CD1c-positive myeloid dendritic cell (primary cell): ENCODE results near the gene CROCC2.

Source experiments
- DNase-seq: peaks from one replicate; pipeline ENCODE4 v3.0.0-alpha.2; 2016; ENCODE audit errors: extremely low spot score

CROCC2 gene

GRCh38 chr2:240891492-240892340 is 14.4 kb upstream of the CROCC2 start:
- no peak for DNase-seq

GRCh38 chr2:240892356-240892755 is 13.8 kb upstream of the CROCC2 start:
- no peak for DNase-seq

GRCh38 chr2:240892925-240893324 is 13.2 kb upstream of the CROCC2 start:
- DNase-seq, result no peak

- no peak for DNase-seq
Measured at GRCh38 chr2:240893363-240893844, 12.7 kb upstream of the CROCC2 start.

- no peak for DNase-seq
Measured at GRCh38 chr2:240894006-240894405, 12.1 kb upstream of the CROCC2 start.

GRCh38 chr2:240894836-240895558 is 11.1 kb upstream of the CROCC2 start:
- no peak for DNase-seq

- no peak for DNase-seq
Measured at GRCh38 chr2:240895656-240896388, 10.3 kb upstream of the CROCC2 start, which contains the start of gene MAB21L4. MAB21L4 (minus strand) TSS chr2:240896156; CDS start chr2:240895997, 159 bp downstream.

GRCh38 chr2:240896394-240896793 is 9.7 kb upstream of the CROCC2 start:
- DNase-seq, result no peak

- no peak for DNase-seq
Measured at GRCh38 chr2:240896871-240897692, 9.1 kb upstream of the CROCC2 start.

GRCh38 chr2:240898108-240898730 is 7.9 kb upstream of the CROCC2 start:
- no peak for DNase-seq

GRCh38 chr2:240898731-240899467 is 7.2 kb upstream of the CROCC2 start:
- no peak for DNase-seq

- no peak for DNase-seq
Measured at GRCh38 chr2:240899468-240899865, 6.7 kb upstream of the CROCC2 start.

- DNase-seq, result no peak
Measured at GRCh38 chr2:240900141-240900860, 5.8 kb upstream of the CROCC2 start.

GRCh38 chr2:240901986-240902614 is 4.0 kb upstream of the CROCC2 start:
- DNase-seq, result no peak

- DNase-seq, result no peak
Measured at GRCh38 chr2:240902615-240903041, 3.5 kb upstream of the CROCC2 start.

- no peak for DNase-seq
Measured at GRCh38 chr2:240903191-240904060, 2.7 kb upstream of the CROCC2 start.

GRCh38 chr2:240904216-240905175 is 1.6 kb upstream of the CROCC2 start:
- DNase-seq, result no peak
